Measurements from ENCODE around the gene CCND3. TPM values are rescaled to one million over a fixed set of nuclear protein-coding genes. Genes with fewer than 3 reads are reported as not detected.

Gene CCND3
- total RNA-seq, 1 donor from 2014 or later: 91.2 TPM

GRCh38 chr6:41932378-41932777, 9.2 kb downstream of the CCND3 start:
- no peak for DNase-seq (ENCODE audit: extremely low spot score, unreplicated experiment)
- TF ChIP-seq, protein P1, sequence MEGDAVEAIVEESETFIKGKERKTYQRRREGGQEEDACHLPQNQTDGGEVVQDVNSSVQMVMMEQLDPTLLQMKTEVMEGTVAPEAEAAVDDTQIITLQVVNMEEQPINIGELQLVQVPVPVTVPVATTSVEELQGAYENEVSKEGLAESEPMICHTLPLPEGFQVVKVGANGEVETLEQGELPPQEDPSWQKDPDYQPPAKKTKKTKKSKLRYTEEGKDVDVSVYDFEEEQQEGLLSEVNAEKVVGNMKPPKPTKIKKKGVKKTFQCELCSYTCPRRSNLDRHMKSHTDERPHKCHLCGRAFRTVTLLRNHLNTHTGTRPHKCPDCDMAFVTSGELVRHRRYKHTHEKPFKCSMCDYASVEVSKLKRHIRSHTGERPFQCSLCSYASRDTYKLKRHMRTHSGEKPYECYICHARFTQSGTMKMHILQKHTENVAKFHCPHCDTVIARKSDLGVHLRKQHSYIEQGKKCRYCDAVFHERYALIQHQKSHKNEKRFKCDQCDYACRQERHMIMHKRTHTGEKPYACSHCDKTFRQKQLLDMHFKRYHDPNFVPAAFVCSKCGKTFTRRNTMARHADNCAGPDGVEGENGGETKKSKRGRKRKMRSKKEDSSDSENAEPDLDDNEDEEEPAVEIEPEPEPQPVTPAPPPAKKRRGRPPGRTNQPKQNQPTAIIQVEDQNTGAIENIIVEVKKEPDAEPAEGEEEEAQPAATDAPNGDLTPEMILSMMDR (IDR thresholded peaks at IDR 0.05): no peak
- no peaks in the 10 kb centered on the region for H3K9me3 Mint-ChIP-seq (ENCODE audit: unreplicated experiment)
- H3K4me1 Mint-ChIP-seq (ENCODE audit: unreplicated experiment): peaks cover 6% of the 10 kb centered on the region
- no peaks in the 10 kb centered on the region for H3K27me3 Mint-ChIP-seq (ENCODE audit: unreplicated experiment)
- H3K4me3 Mint-ChIP-seq (ENCODE audit: unreplicated experiment): no peak overlapping the region
- H3K27ac Mint-ChIP-seq (ENCODE audit: unreplicated experiment): no peak overlapping the region
- peaks cover 43% of the 10 kb centered on the region for H3K36me3 Mint-ChIP-seq (ENCODE audit: unreplicated experiment)

GRCh38 chr6:41931792-41932191, 9.8 kb downstream of the CCND3 start:
- Mint-ChIP-seq H3K27ac (ENCODE audit: unreplicated experiment) (no peak overlapping the region), H3K36me3 (ENCODE audit: unreplicated experiment) (peaks cover 43% of the 10 kb centered on the region), H3K9me3 (ENCODE audit: unreplicated experiment) (no peaks in the 10 kb centered on the region), H3K4me1 (ENCODE audit: unreplicated experiment) (peaks cover 6% of the 10 kb centered on the region), H3K4me3 (ENCODE audit: unreplicated experiment) (no peak overlapping the region), H3K27me3 (ENCODE audit: unreplicated experiment) (no peaks in the 10 kb centered on the region)
- DNase-seq (ENCODE audit: extremely low spot score, unreplicated experiment): no peak
- TF ChIP-seq, protein P1 (IDR thresholded peaks at IDR 0.05): no peak

DNA sequence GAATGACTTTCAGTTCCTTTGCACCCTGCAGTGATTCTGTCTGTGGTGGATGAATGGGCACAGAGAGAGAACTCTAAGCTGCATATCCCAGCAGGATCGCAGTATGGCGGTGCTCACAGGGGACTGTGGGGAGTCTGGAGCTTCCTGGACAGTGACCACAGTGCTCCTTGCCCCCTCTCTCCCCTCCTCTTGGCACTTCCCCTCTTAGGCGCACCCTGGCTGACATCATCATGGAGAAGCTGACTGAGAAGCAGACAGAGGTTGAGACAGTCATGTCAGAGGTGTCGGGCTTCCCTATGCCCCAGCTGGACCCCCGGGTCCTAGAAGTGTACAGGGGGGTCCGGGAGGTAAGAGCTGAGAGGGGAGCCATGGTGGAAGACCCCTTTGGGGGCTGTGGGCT, 11.7 kb downstream of the CCND3 start:
- Mint-ChIP-seq H3K4me1 (ENCODE audit: unreplicated experiment) (no peaks in the 10 kb centered on the region), H3K4me3 (ENCODE audit: unreplicated experiment) (no peak overlapping the region), H3K9me3 (ENCODE audit: unreplicated experiment) (no peaks in the 10 kb centered on the region), H3K36me3 (ENCODE audit: unreplicated experiment) (peaks cover 43% of the 10 kb centered on the region), H3K27ac (ENCODE audit: unreplicated experiment) (no peak overlapping the region), H3K27me3 (ENCODE audit: unreplicated experiment) (no peaks in the 10 kb centered on the region)
- TF ChIP-seq, protein P1 (IDR thresholded peaks at IDR 0.05): no peak
- DNase-seq (ENCODE audit: extremely low spot score, unreplicated experiment): no peak

DNA sequence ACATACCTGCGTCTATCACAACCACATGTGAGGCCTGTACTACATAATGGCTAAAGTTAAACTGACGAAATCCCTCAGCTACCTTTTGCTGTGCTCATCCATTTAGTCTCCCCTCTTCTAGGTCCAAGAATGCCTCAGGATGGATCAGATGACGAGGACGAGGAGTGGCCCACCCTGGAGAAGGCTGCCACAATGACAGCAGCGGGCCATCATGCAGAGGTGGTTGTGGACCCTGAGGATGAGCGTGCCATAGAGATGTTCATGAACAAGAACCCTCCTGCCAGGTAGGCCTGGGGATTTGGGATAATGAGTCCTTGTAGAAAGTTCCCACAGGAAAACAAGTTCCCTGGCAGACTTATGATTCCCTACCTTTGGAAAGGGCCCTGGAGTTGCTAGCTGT, 14.4 kb downstream of the CCND3 start:
- Mint-ChIP-seq H3K36me3 (ENCODE audit: unreplicated experiment) (peaks cover 37% of the 10 kb centered on the region), H3K27ac (ENCODE audit: unreplicated experiment) (no peak overlapping the region), H3K4me1 (ENCODE audit: unreplicated experiment) (peaks cover 21% of the 10 kb centered on the region), H3K27me3 (ENCODE audit: unreplicated experiment) (no peaks in the 10 kb centered on the region), H3K4me3 (ENCODE audit: unreplicated experiment) (no peak overlapping the region), H3K9me3 (ENCODE audit: unreplicated experiment) (no peaks in the 10 kb centered on the region)
- TF ChIP-seq, protein P1 (IDR thresholded peaks at IDR 0.05): no peak
- no peak for DNase-seq (ENCODE audit: extremely low spot score, unreplicated experiment)

- Mint-ChIP-seq H3K9me3 (ENCODE audit: unreplicated experiment) (no peaks in the 10 kb centered on the region), H3K36me3 (ENCODE audit: unreplicated experiment) (peaks cover 11% of the 10 kb centered on the region), H3K27ac (ENCODE audit: unreplicated experiment) (peak overlapping the region; percentile 100), H3K27me3 (ENCODE audit: unreplicated experiment) (no peaks in the 10 kb centered on the region), H3K4me3 (ENCODE audit: unreplicated experiment) (peak overlapping the region; percentile 100), H3K4me1 (ENCODE audit: unreplicated experiment) (peaks cover 51% of the 10 kb centered on the region)
- DNase-seq (ENCODE audit: extremely low spot score, unreplicated experiment): no peak
- TF ChIP-seq, protein P1 (IDR thresholded peaks at IDR 0.05): no peak
These were observed 19.5 kb downstream of the CCND3 start for GRCh38 chr6:41922154-41922553.
